HepG2 (cell line): ENCODE data around the gene PDLIM5.

ENCODE experiments used
- CBX2 ChIP-seq, 2 experiments: fragments of 200-600 bp in 1 of 2; sonication (generic); formaldehyde crosslinking in 1 of 2; IDR thresholded peaks; 2 replicates each; pipeline versions ENCODE4 v1.7.0 to v1.8.1; 2018 to 2022; ENCODE audit warnings: low read depth in 2 of 2, low read length in 1 of 2, mild to moderate bottlenecking in 1 of 2, missing genetic modification reagents in 1 of 2
- CTCF ChIP-seq: sonication (generic); formaldehyde crosslinking; IDR thresholded peaks from 2 replicates; pipeline ENCODE4 v1.5.0; 2020; ENCODE audit warnings: mild to moderate bottlenecking, missing genetic modification reagents, moderate library complexity
- ELF1 ChIP-seq: sonication (generic); formaldehyde crosslinking; IDR thresholded peaks from 2 replicates; pipeline ENCODE4 v1.4.0; 2020; ENCODE audit warnings: missing genetic modification reagents
- EP300 ChIP-seq, 3 experiments: sonication (generic) in 1 of 3; formaldehyde crosslinking in 1 of 3; IDR thresholded peaks; 2 replicates each; pipeline versions ENCODE4 v1.5.1 to v1.6.1; 2011 to 2020; ENCODE audit warnings: low read depth in 2 of 3, low read length in 2 of 3, borderline replicate concordance in 1 of 3, improper control_type of control experiment in 1 of 3, mild to moderate bottlenecking in 1 of 3, missing genetic modification reagents in 1 of 3, moderate library complexity in 1 of 3
- MLX ChIP-seq: IDR thresholded peaks from 2 replicates; pipeline ENCODE4 v1.6.1; 2016
- POGZ ChIP-seq: sonication (generic); formaldehyde crosslinking; IDR thresholded peaks from 2 replicates; pipeline ENCODE4 v1.4.0; 2020; ENCODE audit warnings: mild to moderate bottlenecking, missing genetic modification reagents
- REST ChIP-seq, 2 experiments: IDR thresholded peaks; 2 replicates each; pipeline ENCODE4 v1.6.1; 2011 to 2012; ENCODE audit warnings: low read length in 2 of 2, borderline replicate concordance in 1 of 2, low read depth in 1 of 2, mild to moderate bottlenecking in 1 of 2, moderate library complexity in 1 of 2
- ZBTB33 ChIP-seq: sonication (generic); formaldehyde crosslinking; IDR thresholded peaks from 2 replicates; pipeline ENCODE4 v1.4.0; 2020; ENCODE audit warnings: missing genetic modification reagents

GRCh38 chr4:94564252-94564651 is 112.5 kb downstream of the PDLIM5 start:
- TF ChIP-seq REST (IDR thresholded peaks at IDR 0.05; ENCODE audit: borderline replicate concordance in 1 of 2, low read depth in 1 of 2, low read length in 2 of 2) (no peak), EP300 (IDR thresholded peaks at IDR 0.05; ENCODE audit: low read depth in 2 of 2, low read length in 2 of 2) (peak; percentile 36 to 91; a peak in 3 of 4 replicates), EP300 (CRISPR knock-in tag; IDR thresholded peaks at IDR 0.05; ENCODE audit: borderline replicate concordance) (peak; percentile 89), POGZ (CRISPR knock-in tag) (peak; percentile 99), ZBTB33 (CRISPR knock-in tag) (0 out of 2 replicates have a peak, but pooled peaks have one; percentile 30), MLX (CRISPR knock-in tag) (0 out of 2 replicates have a peak, but pooled peaks have one; percentile 40), CTCF (0 out of 2 replicates have a peak, but pooled peaks have one; percentile 9), ELF1 (CRISPR knock-in tag) (peak; percentile 64), CBX2 (IDR thresholded peaks at IDR 0.05; ENCODE audit: low read depth, low read length) (no peak), CBX2 (CRISPR knock-in tag; IDR thresholded peaks at IDR 0.05; ENCODE audit: low read depth) (no peak)
